Amygdala (tissue), 56 donors: ENCODE data around the gene DNTTIP2.
A peak's percentile ranks its signal among the peaks of the same experiment; 100 is the strongest.
"Not testable (repeated sequence)": the region's sequence is repeated elsewhere in the genome, so short reads cannot be mapped to it uniquely, and the experiment has no call there.

Source experiments
- DNase-seq, 56 donors: peaks; one replicate each; lab custom pipeline; 2025; lab: John Stamatoyannopoulos, UW

The DNTTIP2 gene

GRCh38 chr1:93878501-93878888 is 511 bp downstream of the DNTTIP2 start:
- peak in 24 of 56 donors; percentile 1 to 56 (median 11) for DNase-seq

- no peak for DNase-seq
These were observed 1.5 kb downstream of the DNTTIP2 start for GRCh38 chr1:93877529-93877928.

DNA sequence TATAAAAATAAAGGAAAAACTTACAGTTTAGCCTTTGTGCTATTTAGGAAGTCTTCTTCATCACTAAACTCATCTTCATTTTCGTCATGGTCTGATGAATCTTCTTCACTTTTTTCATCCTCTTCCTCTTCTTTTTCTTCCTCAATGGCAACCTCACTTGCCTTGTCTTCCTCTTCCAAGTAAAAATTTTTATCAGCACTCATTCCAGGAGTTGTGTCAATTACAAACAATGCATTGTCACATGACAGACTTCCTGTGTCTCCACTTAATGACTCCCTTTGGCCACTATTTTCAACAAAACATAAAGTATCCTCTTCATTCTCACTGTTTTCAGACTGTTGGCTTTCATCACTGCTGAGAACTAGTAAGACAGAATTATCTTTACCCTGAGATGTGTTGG is 2.8 kb downstream of the DNTTIP2 start:
- no peak for DNase-seq

GRCh38 chr1:93874025-93874651 is 4.9 kb downstream of the DNTTIP2 start:
- DNase-seq = no peak

GRCh38 chr1:93871366-93871765 is 7.6 kb downstream of the DNTTIP2 start:
- no peak for DNase-seq

DNA sequence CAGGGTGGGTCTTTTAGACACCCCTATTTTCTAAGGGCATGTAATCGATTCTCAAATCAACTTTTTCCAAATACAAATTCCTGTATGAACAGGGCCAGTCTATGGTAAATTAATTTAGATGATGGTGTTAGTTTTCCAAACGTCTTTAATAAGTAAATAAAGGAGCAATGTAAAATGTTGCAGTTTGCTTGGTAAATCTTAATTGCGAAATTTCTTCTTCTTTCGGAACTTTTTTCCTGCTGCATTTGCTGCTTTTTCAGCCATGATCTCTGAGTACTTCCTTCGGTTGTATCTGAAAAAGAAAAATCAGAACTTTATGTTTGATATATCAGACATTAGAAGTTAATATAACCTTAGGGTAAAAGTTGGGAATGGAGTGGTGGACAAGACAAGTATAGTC is 9.4 kb downstream of the DNTTIP2 start:
- no peak for DNase-seq

- DNase-seq = not testable (repeated sequence)
These were observed 10.5 kb downstream of the DNTTIP2 start for GRCh38 chr1:93868492-93868891.

GRCh38 chr1:93865253-93865652 is 13.8 kb downstream of the DNTTIP2 start:
- DNase-seq = no peak

DNA sequence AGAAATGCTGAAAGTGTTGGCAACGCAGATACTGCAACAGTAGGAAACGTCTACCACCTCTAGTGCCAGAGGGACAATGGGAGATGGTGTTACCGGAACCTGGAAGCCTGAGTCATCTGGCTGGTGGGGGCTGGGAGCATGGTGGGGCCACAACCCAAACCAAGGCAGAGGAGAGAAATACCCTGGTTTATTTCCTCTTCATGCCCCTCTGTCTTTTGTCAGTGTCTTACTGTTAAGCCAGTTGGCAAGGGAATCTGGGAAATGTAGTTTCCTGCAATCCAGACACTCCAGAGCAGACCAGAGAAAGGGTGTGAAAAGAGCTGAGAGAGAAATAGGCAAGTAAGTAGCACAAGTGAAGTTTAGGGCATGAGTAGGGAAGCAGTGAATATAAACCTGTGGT is 14.8 kb downstream of the DNTTIP2 start:
- no peak for DNase-seq

DNA sequence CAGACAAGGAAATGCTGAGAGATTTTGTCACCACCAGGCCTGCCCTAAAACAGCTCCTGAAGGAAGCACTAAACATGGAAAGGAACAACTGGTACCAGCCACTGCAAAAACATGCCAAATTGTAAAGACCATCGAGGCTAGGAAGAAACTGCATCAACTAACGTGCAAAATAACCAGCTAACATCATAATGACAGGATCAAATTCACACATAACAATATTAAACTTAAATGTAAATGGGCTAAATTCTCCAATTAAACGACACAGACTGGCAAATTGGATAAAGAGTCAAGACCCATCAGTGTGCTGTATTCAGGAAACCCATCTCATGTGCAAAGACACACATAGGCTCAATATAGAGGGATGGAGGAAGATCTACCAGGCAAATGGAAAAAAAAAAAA is 21.4 kb downstream of the DNTTIP2 start:
- not testable (repeated sequence) for DNase-seq

- not testable (repeated sequence) for DNase-seq
These were observed 23.0 kb downstream of the DNTTIP2 start for GRCh38 chr1:93855983-93856382.

DNA sequence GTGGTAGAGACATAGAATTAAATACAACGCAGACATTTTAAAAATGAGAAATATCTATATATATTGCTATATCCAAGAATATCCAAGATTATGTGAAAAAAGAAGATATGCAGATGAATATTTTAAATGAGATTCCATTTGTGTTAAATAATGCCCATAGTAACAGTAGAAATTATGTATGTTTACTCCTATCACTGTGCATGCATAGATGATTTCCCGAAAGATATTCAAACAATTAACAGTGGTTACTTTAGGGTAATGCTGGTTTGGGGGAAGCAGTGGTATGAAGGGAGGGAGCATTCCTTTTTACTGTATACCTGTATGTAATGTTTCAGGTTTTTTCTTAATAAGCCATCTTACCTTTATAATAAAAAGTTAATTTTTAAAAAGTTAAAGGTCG is 25.1 kb downstream of the DNTTIP2 start:
- DNase-seq = no peak

- DNase-seq = no peak
These were observed 27.1 kb downstream of the DNTTIP2 start for GRCh38 chr1:93851878-93852277.

GRCh38 chr1:93851327-93851712 is 27.7 kb downstream of the DNTTIP2 start:
- no peak for DNase-seq

GRCh38 chr1:93850687-93851326 is 28.2 kb downstream of the DNTTIP2 start:
- peak in 42 of 56 donors; percentile 2 to 83 (median 26) for DNase-seq

DNA sequence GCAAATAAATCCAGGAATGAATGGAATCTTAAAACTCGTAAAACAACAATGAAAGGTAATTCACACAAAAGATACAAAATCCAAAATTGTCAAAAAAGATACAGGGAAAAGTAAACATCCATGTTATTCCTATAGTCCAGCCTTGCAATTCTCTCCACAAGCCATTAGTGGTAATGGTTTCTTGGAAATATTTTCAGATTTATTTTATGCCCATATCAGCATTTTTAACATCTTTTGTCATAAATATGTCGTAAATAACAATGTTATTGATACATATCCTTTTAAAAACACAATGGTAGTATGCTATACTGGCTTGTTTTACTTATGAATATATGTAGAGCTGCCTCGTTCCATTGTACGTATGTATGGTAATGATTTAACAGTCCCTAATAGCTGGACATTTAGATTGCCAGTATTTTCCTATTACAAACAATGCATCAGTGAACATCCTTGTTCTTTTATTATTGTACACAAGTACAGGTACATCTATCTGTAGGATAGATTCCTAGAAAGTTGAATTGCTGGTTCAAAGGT is 30.6 kb downstream of the DNTTIP2 start:
- no peak for DNase-seq

GRCh38 chr1:93847811-93848288 is 31.2 kb downstream of the DNTTIP2 start:
- peak in 49 of 56 donors; percentile 10 to 81 (median 53) for DNase-seq

- DNase-seq = peak; percentile 23 to 87 (median 74)
These were observed 31.8 kb downstream of the DNTTIP2 start for GRCh38 chr1:93846992-93847810.

DNA sequence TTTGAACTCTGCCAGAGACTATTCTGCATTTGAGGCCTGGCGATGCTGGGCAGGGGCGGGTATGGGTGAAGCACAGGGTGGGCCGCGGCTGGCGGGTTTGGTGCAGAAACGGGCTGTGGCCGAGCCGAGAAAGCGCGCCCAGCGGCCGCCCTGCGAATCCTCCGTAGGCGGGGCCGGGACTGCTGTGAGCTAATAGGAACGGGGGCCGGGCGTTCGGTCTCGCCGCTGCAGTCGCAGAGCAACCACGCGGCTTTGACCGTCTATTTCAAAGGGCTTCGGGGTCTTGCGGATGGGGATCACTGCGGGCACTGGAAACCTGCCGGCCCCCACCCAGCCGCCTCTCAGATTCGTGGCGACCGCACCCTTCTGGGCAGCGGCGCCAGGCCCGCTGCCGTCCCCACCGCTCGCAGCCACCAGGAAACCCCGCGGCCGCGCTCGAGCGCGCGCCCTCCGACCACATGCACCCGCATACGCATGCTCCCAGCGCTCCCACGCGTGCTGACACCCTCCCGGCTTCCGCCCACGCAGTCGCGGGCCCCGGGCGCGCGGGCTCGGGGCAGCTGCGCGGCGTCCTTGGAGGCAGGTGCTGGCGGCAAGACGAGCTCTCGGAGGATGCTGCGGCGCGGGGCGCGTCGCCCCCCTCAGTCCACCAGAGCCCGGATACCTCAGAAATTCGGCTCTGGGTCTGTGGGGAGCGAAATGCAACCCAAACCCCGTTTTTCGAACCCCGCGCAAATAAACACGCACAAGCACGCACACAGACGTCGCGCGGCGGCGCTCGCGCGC is 32.6 kb downstream of the DNTTIP2 start:
- DNase-seq = peak; percentile 39 to 95 (median 83)

DNA sequence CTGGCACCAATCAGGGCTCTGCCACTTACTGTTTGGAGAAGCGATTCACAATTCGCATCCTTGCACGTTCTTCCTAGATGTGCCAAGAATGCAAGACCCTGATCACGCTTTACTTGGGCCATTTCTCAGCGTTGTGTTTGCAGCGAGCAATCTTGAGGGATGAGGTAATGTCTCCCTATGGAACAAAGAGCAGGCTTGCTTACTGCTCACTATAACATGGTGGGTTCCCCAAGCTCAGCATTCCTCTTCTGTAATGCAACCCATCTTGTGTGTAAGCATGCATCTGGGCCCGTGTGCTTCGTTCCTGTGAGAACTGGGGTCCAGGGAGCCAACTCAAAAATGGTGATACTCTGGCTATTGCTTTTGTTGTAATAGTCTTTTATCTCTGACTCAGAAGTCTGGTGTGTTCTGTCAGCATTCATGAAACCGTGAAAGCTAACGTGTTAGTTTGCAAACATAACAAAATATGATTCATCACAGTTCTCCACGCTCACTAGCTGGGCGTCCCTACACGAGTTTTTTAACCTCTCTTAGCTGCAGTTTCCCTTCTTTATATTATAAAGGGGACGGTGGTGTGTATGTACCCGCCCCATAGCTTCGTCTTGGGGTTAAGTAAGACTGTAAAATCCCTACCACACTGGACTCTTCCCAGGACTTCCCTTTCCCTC is 33.3 kb downstream of the DNTTIP2 start:
- peak in 14 of 56 donors; percentile 1 to 75 (median 34) for DNase-seq
